Right renal cortex interstitium (tissue), 3 donors: ENCODE measurements around the gene CCDC59. TPM values are rescaled to one million over a fixed set of nuclear protein-coding genes. Genes with fewer than 3 reads are reported as not detected.
"Not testable (repeated sequence)": the region's sequence is repeated elsewhere in the genome, so short reads cannot be mapped to it uniquely, and the experiment has no call there.

Experiments
- DNase-seq, 3 donors: peaks; one replicate each; pipeline ENCODE4 v3.0.0-alpha.2; 2013; ENCODE audit warnings: low read depth in 3 of 3, low spot score in 2 of 3
- polyA plus RNA-seq, 3 donors: library from polyadenylated mRNA; unstranded; fragments of 120-200 nt; gene quantifications; one replicate each; pipeline ENCODE4 v1.2.1, GENCODE V29; 2013; ENCODE audit not compliant: insufficient read length in 3 of 3

Gene CCDC59, protein sequence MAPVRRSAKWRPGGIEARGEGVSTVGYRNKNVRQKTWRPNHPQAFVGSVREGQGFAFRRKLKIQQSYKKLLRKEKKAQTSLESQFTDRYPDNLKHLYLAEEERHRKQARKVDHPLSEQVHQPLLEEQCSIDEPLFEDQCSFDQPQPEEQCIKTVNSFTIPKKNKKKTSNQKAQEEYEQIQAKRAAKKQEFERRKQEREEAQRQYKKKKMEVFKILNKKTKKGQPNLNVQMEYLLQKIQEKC
- polyA plus RNA-seq: 10 to 100 TPM; 57.2 to 67.8 (median 61.7) TPM

DNA sequence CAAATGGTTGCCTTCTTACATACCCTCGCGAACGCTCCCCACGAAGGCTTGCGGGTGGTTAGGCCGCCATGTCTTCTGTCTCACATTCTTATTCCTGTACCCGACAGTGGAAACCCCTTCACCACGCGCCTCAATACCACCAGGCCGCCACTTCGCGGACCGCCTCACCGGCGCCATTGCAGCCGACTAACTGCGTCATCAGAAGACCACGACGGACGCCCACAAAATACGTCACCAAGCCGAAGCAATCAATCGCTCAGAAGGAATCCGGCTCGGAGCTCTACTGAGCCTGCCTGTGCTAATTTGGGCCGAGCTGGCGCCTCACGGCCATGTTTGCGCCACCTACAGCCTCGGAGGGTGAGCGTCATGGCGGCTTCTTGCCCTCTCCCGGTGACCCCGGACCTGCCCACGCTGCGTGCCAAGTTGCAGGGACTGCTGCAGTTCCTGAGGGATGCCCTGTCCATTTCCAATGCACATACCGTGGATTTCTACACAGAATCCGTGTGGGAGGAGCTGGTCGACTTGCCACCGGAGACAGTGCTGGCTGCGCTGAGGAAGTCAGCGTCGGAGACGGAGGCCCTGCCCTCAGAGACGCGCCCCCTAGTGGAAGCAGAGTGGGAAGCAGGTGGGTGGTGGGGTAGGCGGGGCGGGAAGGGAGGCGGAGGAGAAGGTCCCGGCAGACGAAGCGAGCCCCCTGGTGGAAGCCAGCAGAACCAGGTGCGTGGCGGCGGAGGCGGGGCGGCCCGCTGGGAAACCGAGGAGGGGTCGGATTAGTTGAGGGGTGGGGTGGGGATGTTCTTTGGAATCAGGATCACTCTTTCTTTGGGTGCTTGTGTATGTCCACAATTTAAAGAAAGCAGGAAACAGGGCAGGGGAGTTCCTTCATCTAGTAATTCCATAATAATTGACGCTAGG lies at the start of gene CCDC59, which contains the start of gene METTL25:
TSS of gene CCDC59 (minus strand) at position 188 of the 915 bp plus-strand sequence. CDS start at position 177, 11 bp downstream.
TSS of gene METTL25 (plus strand) at position 330 of the 915 bp plus-strand sequence. CDS start at position 367, 37 bp downstream.
- peak; percentile 96 to 97 (median 97) for DNase-seq

DNA sequence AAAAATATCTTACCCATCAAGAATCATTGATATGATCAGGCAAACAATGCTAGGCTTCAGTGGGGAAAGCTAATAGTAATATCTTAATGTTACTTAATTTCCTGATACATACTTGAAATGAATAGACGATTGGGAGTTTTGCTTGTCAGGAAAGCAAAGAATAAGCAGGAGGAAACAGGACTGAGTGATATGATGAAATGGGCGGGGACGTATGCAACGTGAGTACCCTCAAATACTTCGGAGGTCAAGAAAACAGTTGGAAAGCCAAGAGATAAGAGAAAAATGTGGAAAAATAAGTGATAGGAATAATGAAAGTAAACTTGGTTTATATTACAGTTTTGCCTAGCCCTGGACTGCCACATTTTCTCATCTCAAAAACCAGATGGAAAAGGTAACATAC lies 49.3 kb upstream of the CCDC59 start:
- no peak for DNase-seq

DNA sequence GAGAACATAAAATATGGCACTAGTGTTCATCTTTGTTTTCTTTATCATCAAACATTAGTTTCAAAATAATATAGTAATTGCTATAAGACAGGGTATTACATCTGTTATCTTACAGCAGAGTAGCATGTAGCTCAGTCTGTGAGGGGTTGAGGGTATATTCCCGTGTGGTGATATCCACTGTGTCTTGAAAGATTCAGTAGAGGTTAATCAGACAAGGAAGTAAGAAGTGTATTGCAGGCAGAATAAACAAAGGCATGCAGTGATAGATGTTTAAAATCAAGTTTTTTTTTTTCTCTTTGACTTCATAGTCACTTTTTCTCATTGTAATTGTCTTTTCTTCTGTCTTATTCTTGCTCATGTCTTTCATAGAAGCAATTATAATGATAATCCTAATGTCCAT lies 48.5 kb upstream of the CCDC59 start:
- DNase-seq: no peak

DNA sequence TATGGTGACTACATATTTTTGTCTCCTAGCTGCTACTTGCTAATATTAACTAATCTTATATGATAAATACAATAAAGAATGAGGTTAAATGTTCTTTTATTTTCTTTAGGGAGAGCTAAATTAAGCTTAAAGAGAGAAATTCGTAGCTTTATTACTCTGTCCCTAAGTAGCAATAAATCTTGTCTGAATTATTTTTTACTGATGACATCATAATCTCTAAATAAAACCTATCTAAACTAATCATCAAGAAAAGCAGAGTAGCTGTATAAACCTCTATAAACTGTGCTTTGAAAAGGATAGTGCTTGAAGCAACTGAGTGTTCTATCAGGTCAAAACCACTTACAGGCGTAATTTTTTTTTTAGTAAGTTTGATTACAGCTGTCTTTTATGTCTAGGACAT lies 42.6 kb upstream of the CCDC59 start:
- DNase-seq: no peak

DNA sequence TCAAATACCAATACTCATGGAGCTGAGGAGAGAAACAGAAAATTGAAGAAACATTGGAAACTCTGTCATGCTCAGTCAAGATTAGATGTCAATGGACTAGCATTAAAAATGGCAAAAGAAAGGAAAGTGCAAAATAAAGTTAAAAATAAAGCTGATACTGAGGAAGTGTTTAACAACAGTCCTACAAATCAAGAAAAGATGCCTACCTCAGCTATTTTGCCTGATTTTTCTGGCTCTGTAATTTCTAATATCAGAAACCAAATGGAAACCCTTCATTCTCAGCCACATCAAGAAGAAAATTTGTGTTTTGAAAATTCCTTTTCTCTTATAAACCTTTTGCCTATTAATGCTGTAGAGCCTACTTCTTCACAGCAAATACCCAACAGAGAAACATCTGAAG lies 40.7 kb upstream of the CCDC59 start:
- no peak for DNase-seq

DNA sequence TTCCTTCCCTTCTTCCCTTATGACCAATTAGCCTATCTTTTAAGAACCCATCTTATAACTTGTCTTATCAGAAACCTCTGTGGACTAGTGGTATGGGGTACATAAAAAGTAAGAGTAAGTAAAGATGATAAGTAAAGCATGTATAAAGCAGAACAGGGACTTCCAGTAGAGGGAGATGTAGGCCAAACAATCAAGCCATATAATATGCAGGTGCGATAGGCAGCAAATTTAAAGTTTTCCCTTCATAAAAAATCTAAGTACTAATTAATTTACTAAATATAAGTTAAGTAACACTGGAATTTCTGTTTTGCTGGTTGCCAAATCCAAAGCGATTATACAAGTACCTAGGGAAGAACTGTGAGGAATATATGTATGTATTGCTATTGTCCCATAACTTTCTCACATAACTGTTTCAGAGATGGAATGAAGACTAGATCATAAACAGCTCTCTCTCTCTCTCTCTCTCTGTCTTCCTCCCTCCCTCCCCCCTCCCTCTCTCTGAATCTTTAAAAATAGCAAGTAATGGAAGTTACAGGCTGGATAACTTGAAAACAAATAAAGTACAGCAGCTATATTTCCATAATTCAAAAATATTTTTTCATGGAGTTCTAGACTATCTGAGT lies 25.9 kb upstream of the CCDC59 start:
- no peak for DNase-seq

DNA sequence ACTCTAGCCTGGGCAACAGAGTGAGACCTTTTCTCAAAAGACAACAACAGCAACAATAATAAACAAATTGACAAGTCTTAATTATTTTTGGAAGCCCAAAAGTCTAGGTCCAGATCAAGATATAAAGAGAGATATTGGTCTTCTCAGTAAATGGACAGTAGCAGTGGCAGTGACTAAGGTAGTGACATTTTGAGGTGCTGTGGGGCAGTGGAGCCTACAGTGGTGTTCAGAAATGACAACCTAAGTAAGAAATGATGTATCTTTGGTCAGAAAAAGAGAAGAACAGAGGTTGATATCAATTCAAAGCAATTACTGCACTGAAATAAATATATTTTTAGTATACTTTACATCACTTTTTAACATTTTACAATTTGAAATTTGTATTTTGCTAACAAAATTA lies 20.8 kb upstream of the CCDC59 start:
- DNase-seq: no peak

DNA sequence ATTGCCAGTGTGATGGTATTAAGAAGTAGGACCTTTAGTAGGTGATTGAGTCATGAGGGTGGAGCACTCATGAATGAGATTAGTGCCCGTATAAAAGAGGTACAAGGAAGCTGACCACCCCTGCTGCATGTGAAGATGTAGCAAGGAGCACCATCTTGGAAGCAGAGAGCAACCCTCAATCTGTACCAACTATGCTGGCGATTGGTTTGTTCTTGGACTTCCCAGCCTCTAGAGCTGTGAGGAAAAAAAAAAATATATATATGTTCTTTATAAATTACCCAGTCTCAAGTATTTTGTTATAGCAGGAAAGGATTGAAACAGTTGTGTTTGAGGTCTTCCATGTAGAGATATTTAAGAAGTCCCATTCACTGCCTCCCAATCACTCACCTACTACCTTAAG lies 17.0 kb upstream of the CCDC59 start:
- no peak for DNase-seq

DNA sequence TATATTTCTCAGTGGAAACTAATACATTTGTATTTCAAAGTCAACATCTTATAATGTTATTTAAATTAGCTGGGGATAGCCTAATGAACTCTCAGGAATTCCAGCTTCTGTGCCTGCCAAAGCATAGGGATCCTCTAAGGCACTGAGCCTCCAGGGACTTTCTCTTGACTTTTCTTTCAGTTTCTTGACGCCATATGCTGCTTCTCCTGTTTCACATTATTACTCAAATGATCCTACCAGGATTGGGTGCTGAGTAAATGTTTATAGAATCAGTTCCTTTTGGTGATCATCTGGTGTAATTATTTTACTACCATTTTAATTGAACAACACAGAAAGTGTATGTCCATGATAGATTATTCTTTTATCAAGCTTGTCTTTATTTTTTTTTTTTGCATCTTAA lies 8.0 kb upstream of the CCDC59 start:
- DNase-seq: no peak

DNA sequence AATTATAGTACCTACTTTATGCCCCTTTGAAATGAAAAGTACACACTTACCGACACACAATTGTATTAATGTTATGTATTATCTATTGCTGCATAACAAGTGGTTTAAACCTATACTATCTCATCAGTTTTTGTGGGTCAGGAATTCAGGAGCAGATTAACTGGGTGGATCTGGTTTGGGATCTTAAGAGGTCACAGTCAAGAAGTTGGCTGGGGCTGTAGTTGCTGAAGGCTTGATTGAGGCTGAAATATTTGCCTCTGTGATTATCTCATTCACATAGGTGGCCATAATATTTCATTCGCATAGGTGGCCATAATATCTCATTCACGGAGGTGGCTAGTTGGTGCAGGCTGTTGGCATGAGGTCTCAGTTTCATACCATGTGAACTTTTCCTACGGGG lies 5.8 kb upstream of the CCDC59 start:
- no peak for DNase-seq

DNA sequence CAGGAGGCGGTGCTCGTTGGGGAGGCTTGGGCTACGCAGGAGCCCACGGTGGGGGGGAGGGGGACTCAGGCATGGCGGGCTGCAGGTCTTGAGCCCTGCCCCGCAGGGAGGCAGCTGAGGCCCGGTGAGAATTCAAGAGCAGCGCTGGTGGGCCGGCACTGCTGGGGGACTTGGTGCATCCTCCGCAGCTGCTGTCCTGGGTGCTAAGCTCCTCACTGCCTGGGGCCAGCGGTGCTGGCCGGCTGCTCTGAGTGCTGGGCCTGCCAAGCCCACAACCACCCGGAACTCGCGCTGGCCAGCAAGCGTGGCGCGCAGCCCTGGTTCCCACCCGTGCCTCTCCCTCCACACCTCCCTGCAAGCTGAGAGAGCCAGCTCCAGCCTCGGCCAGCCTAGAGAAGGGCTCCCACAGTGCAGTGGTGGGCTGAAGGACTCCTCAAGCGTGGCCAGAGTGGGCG lies 3.3 kb upstream of the CCDC59 start:
- no peak for DNase-seq

DNA sequence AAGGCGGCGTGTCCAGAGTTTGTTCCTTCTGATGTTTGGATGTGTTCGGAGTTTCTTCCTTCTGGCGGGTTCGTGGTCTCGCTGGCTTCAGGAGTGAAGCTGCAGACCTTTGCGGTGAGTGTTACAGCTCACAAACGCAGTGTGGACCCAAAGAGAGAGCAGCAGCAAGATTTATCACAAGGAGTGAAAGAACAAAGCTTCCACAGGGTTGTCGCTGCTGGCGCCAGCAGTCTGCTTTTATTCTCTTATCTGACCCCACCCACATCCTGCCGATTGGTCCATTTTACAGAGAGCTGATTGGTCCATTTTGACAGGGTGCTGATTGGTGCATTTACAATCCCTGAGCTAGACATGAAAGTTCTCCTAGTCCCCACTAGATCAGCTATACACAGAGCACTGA lies 2.6 kb upstream of the CCDC59 start:
- not testable (repeated sequence) for DNase-seq

DNA sequence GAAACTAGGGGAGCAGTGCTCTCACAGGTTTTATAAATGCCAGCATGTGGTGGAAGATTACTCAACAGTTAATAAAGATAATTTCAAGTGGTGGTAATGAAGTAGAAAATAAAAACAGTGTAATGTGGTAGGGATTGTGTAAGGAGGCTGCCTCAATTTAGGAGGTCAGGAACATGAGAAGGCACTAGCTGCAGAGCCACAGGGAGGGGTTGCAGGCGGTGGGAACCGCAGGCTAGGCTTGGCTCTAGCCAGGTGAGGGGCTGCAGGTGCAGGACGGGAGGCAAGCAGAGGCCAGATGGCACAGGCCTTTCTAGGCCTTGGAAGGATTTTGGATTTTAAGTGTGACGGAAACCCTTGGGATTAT lies 910 bp upstream of the CCDC59 start:
- no peak for DNase-seq

DNA sequence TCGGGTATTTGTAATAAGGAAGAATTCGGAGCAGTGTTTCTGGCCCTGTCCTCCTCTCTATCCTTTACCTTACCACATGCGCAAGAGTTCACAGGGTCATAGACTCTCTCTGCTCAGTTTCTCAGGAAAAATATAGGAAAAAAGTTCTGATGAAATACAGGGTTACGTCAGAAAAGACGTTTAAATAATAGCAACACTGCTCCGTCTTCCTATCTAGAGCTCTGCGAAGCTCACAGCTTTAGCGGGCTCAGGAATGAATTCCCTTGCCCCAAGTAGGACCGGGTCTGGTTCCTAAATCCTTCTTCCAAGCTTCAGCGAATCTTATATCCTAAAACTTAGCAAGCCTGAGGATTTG lies 365 bp downstream of the CCDC59 start:
- DNase-seq: peak in 1 of 3 donors; percentile 1

DNA sequence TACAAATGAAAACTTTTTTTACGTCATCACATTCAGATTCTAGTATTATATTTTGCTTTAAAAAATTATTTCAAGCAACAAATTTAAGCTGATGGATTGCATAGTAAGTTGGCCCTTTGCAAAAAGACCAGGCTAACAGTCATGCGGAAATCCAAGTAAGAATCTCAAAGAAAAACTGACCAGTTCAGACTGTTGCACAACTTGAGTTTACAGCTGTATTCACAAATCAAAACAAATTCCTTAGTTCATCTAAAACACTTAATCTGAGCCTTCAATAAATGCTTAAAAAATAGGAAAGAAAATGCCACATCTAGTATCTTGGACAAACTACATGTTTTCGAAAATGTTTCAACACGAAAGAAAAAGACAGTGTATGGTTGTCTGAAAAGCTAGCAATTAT lies 847 bp downstream of the CCDC59 start:
- no peak for DNase-seq

DNA sequence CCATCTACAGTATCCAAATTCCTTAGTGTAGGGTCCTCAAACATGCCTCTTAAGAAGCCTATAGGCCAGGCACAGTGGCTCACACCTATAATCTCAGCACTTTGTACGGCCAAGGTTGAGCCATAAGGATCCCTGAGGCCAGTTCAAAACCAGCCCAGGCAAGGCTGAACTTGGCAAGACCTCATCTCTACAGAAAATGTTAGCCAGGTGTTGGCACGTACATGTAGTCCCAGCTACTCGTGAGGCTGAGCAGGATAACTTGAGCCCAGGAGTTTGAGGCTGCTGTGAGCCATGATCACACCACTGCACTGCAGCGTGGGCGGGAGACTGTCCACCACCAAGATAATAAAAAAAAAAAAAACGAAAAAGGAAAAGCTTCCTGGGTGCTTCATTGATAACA lies 6.8 kb downstream of the CCDC59 start:
- DNase-seq: no peak

DNA sequence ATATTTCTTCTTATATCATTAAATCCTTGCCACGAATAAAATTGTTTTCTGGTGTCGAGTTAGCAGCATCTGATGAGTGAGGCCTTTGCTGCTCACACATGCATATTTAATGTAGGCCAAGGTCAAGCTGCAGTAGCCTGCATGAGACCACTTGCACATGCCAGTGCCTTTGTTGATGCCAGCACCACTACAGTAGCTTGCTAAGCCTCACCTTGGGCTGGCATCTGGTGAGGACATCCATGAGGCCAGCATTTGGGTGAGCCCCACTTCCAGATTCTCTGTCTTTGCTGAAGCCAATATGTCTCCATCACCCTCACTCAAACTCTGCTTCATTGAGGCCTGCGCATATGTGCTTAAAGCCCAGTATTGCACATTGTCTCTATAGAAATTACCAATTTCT lies 8.0 kb downstream of the CCDC59 start:
- DNase-seq: no peak

DNA sequence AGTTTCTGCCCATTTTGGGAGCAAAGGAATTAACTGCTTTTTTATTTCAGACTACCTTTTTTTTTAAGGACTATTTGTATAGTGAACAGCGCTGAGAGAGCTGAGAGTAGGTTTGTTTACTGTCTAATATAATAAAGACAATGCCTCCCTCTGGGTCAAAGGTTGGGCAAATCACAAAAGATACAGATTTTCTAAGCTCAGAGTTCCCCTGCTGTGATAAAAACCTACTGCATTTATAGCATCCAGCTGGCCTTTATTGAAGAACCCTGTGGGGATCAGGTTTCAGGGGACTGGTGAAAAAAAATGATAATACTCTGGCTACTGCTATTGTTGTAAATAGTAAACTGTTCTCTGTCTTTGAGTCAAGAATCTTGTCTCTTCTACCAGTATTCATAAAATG lies 28.7 kb downstream of the CCDC59 start:
- DNase-seq: no peak

DNA sequence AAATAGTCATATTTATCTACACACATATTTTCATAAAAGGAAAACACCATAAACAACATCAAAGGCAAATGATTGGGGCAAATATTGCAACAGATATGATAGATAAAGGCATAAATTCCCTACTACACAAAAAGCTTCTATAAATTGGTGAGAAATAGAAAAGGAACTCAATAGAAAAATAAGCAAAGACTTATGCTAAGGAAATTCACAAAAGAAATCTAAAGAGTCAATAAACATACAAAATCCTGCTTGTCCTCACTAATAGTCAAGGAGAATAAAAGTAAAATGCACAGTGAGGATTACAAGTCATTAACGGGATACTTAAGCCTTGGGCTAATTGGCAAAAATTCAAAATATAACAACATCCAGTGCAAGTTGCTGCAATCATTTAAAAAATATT lies 30.3 kb downstream of the CCDC59 start:
- no peak for DNase-seq

DNA sequence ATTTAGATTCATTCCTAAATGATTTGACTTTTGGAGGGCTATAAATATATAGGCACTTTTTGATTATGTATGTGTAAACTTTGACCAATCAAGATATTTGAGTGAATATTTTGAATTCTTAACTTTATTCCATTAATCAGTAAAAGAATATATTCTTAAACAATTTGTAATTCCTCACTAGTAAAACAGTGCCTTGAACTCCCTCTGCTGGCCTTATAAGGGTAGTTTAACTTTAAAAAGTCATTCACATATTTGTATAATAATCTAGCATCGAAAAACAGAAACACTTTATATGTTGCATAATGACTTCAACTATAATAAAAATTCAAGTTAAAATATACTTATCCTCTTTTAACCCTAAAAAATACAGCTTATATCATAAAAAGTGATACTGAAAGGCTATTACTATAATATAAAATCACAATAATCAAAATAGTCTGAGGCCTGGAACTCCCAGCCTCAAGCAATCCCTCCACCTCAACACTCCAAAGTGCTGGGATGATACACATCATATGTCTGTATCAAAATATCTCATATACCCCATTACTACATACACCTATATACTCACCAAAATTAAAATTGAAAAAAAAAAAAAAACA lies 31.2 kb downstream of the CCDC59 start:
- DNase-seq: peak in 1 of 3 donors; percentile 3
